Adrenal gland (tissue), 12 donors: Measurements from ENCODE around the gene CYBC1. TPM values are rescaled to one million over a fixed set of nuclear protein-coding genes. Genes with fewer than 3 reads are reported as not detected.

ENCODE experiments used
- DNase-seq, 7 donors: peaks; one replicate each; pipeline ENCODE4 v3.0.0-alpha.2; 2019 to 2020
- H3K27ac ChIP-seq, 5 donors: fragments of 200-600 bp; sonication (generic) in 4 of 5; 1 replicate in 3 of 5; 2 replicates in 2 of 5; pipeline versions ENCODE4 v1.5.1 to v1.8.0; 2016 to 2020; ENCODE audit warnings: mild to moderate bottlenecking in 1 of 5
- H3K27me3 ChIP-seq: fragments of 200-600 bp; 2 replicates; pipeline ENCODE4 v1.8.0; 2021
- H3K36me3 ChIP-seq, 2 donors: fragments of 200-600 bp; replicated peaks in 1 of 2; 1 replicate in 1 of 2; 2 replicates in 1 of 2; pipeline versions ENCODE4 v1.5.1 to v1.8.0; 2018 to 2022
- H3K4me1 ChIP-seq, 2 donors: fragments of 200-600 bp; replicated peaks in 1 of 2; 1 replicate in 1 of 2; 2 replicates in 1 of 2; pipeline versions ENCODE4 v1.5.1 to v1.8.0; 2018 to 2021
- H3K4me3 ChIP-seq, 4 donors: fragments of 200-600 bp; sonication (generic) in 3 of 4; one replicate each; pipeline ENCODE4 v1.5.1; 2016 to 2018
- H3K9me3 ChIP-seq, 3 donors: fragments of 200-600 bp; sonication (generic) in 1 of 3; replicated peaks in 1 of 3; 1 replicate in 2 of 3; 2 replicates in 1 of 3; pipeline versions ENCODE4 v1.5.1 to v1.8.0; 2016 to 2021
- POLR2A ChIP-seq, 2 donors: fragments of 450-650 bp; IDR thresholded peaks; one replicate each; pipeline ENCODE4 v1.6.1; 2017; ENCODE audit warnings: antibody characterized with exemption in 2 of 2, mild to moderate bottlenecking in 2 of 2, moderate library complexity in 1 of 2
- WGBS, 4 donors: extraction: QIAGEN DNeasy Blood & Tissue Kit in 2 of 4; methylation state at CpG; one replicate each; pipeline versions ENCODE4 v1.1.5 to v1.1.7; 2013 to 2017; 5-methylcytosine and 5-hydroxymethylcytosine counted together
- intact Hi-C, 2 donors: fragments of 100-400 bp; cut with DNase I; formaldehyde crosslinking; loops; one replicate each; pipeline versions ENCODE4 v1.14.1 to v1.15.0; 2022 to 2023
- polyA plus RNA-seq, 3 donors: library from polyadenylated mRNA; stranded (reverse); fragments of 200-250 nt in 2 of 3; fragments of 350-450 nt in 1 of 3; fragmentation: Illumina TruSeq in 1 of 3; extraction: RNeasy Lipid Tissue Mini Kit (QIAGEN cat#74804) in 1 of 3; gene quantifications; one replicate each; pipeline ENCODE4 v1.2.3, GENCODE V29; 2013 to 2014
- total RNA-seq, 9 donors: library from RNA; depleted of rRNA in 4 of 9; stranded (reverse); fragments of >200 nt in 4 of 9; fragments of 120-200 nt in 1 of 9; fragmentation: NEBNext Ultra II Directional in 1 of 9; extraction: Animal tissue kit (Norgen Biotek cat#: 25700) in 1 of 9; gene quantifications; one replicate each; pipeline versions ENCODE4 v1.1.0 to v1.2.4, GENCODE V29; 2013 to 2023
- TF ChIP-seq, protein P1 (sequence below), 6 experiments: fragments of 450-650 bp in 4 of 6; fragments of 200-600 bp in 2 of 6; sonication (generic) in 1 of 6; IDR thresholded peaks; 1 replicate in 5 of 6; 2 replicates in 1 of 6; pipeline versions ENCODE4 v1.5.1 to v1.8.0; 2016 to 2021; ENCODE audit warnings: antibody characterized with exemption in 6 of 6, mild to moderate bottlenecking in 2 of 6, moderate library complexity in 1 of 6
- donor health status: healthy with polysubstance abuse.
- donor health status: Bipolar disorder and iron deficiency.
- donor health status: DM: yes; HTN: yes; CAD: no.
- donor health status: DM: no; HTN: no; CAD: no.
- donor health status: DM: no; HTN: no; CAD: no.
- donor health status: DM: yes; HTN: yes; CAD: no.

CYBC1 gene
- total and polyA plus RNA-seq, 12 donors: 34.6 to 160 (median 69.9) TPM

GRCh38 chr17:82441691-82442487, 8.7 kb downstream of the CYBC1 start:
- peak in 1 of 7 donors; percentile 54 for DNase-seq
- WGBS, 4 donors: 84 to 90% (median 88%) methylated on average over 16 to 27 of the region's 27 CpGs
- intact Hi-C loops: no loop called here
- Histone ChIP-seq H3K27me3 (no peaks in the 10 kb centered on the region), H3K27ac (peak overlapping the region in 2 of 5 donors; percentile 68 to 76), H3K36me3 (peaks cover 0 to 24% of the 10 kb centered on the region in 2 donors), H3K9me3 (no peaks in the 10 kb centered on the region), H3K4me1 (peaks cover 20 to 25% of the 10 kb centered on the region in 2 donors), H3K4me3 (no peak overlapping the region)
- TF ChIP-seq, protein P1, sequence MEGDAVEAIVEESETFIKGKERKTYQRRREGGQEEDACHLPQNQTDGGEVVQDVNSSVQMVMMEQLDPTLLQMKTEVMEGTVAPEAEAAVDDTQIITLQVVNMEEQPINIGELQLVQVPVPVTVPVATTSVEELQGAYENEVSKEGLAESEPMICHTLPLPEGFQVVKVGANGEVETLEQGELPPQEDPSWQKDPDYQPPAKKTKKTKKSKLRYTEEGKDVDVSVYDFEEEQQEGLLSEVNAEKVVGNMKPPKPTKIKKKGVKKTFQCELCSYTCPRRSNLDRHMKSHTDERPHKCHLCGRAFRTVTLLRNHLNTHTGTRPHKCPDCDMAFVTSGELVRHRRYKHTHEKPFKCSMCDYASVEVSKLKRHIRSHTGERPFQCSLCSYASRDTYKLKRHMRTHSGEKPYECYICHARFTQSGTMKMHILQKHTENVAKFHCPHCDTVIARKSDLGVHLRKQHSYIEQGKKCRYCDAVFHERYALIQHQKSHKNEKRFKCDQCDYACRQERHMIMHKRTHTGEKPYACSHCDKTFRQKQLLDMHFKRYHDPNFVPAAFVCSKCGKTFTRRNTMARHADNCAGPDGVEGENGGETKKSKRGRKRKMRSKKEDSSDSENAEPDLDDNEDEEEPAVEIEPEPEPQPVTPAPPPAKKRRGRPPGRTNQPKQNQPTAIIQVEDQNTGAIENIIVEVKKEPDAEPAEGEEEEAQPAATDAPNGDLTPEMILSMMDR (IDR thresholded peaks at IDR 0.05): no peak
- TF ChIP-seq POLR2A (IDR thresholded peaks at IDR 0.05): no peak

GRCh38 chr17:82440991-82441627, 9.4 kb downstream of the CYBC1 start:
- Histone ChIP-seq H3K4me3 (no peak overlapping the region), H3K4me1 (peaks cover 20 to 25% of the 10 kb centered on the region in 2 donors), H3K9me3 (no peaks in the 10 kb centered on the region), H3K27ac (peak overlapping the region in 2 of 5 donors; percentile 58 to 68), H3K36me3 (peaks cover 0 to 26% of the 10 kb centered on the region in 2 donors), H3K27me3 (no peaks in the 10 kb centered on the region)
- WGBS, 4 donors: 57 to 69% (median 61%) methylated on average over 14 to 17 of the region's 17 CpGs
- intact Hi-C loops: no loop called here
- TF ChIP-seq, protein P1 (IDR thresholded peaks at IDR 0.05): no peak
- no peak for TF ChIP-seq POLR2A (IDR thresholded peaks at IDR 0.05)
- DNase-seq: peak in 2 of 7 donors; percentile 41 to 68

- Histone ChIP-seq H3K36me3 (peaks cover 0 to 26% of the 10 kb centered on the region in 2 donors), H3K27me3 (no peaks in the 10 kb centered on the region), H3K9me3 (no peaks in the 10 kb centered on the region), H3K4me3 (no peak overlapping the region), H3K27ac (peak overlapping the region in 2 of 5 donors; percentile 58 to 68), H3K4me1 (peaks cover 19 to 23% of the 10 kb centered on the region in 2 donors)
- WGBS, 4 donors: 67 to 80% (median 76%) methylated on average over 20 to 22 of the region's 22 CpGs
- DNase-seq: no peak
- no peak for TF ChIP-seq POLR2A (IDR thresholded peaks at IDR 0.05)
- TF ChIP-seq, protein P1 (IDR thresholded peaks at IDR 0.05): no peak
- intact Hi-C loops: no loop called here
These were observed 10.0 kb downstream of the CYBC1 start for GRCh38 chr17:82440469-82440981.

GRCh38 chr17:82439829-82440365, 10.7 kb downstream of the CYBC1 start:
- H3K4me3 ChIP-seq: no peak overlapping the region
- H3K27me3 ChIP-seq: no peaks in the 10 kb centered on the region
- intact Hi-C loops: no loop called here
- no peaks in the 10 kb centered on the region for H3K9me3 ChIP-seq
- H3K36me3 ChIP-seq: peaks cover 0 to 26% of the 10 kb centered on the region in 2 donors
- 93 to 98% (median 94%) methylated on average over 18 to 34 of the region's 34 CpGs for WGBS, 4 donors
- DNase-seq: no peak
- TF ChIP-seq POLR2A (IDR thresholded peaks at IDR 0.05): no peak
- TF ChIP-seq, protein P1 (IDR thresholded peaks at IDR 0.05): no peak
- peak overlapping the region in 2 of 5 donors; percentile 58 to 68 for H3K27ac ChIP-seq
- peaks cover 13 to 17% of the 10 kb centered on the region in 2 donors for H3K4me1 ChIP-seq
